H1 (cell line): ENCODE results near the gene CCDC107. TPM values are rescaled to one million over a fixed set of nuclear protein-coding genes. Genes with fewer than 3 reads are reported as not detected.

Experiments
- CTCF ChIA-PET: fragments of 300-600 bp; sonication (Branson Sonifier 250); formaldehyde crosslinking; loops from one replicate; lab custom pipeline; 2021; ENCODE audit not compliant: partially characterized antibody; lab: Charles Lee
- POLR2A ChIA-PET: fragments of 300-600 bp; sonication (Branson Sonifier 250); formaldehyde crosslinking; loops from one replicate; lab custom pipeline; 2021; ENCODE audit warnings: inconsistent platforms; ENCODE audit not compliant: partially characterized antibody; lab: Charles Lee
- DNase-seq, 2 experiments: peaks; one replicate each; pipeline versions ENCODE4 v3.0.0 to v3.0.0-alpha.2; 2010 to 2022; ENCODE audit warnings: low spot score in 2 of 2, low read depth in 1 of 2, mixed read lengths in 1 of 2
- FAIRE-seq: peaks from 2 replicates; lab custom pipeline; 2011; peaks lifted over from hg19 to GRCh38; lab: Jason Lieb, UNC
- H2AFZ ChIP-seq: 2 replicates; pipeline ENCODE4 v1.8.1; 2012; ENCODE audit warnings: low read length, inconsistent platforms
- H2AK5ac ChIP-seq: 2 replicates; pipeline ENCODE4 v1.6.1; 2013; ENCODE audit warnings: low read depth, low read length
- H2BK120ac ChIP-seq: replicated peaks from 2 replicates; pipeline ENCODE3; 2013; ENCODE audit warnings: low read depth, low read length, inconsistent platforms
- H2BK12ac ChIP-seq: 2 replicates; pipeline ENCODE4 v1.6.1; 2013; ENCODE audit warnings: low read depth, low read length
- H2BK15ac ChIP-seq: 2 replicates; pipeline ENCODE4 v1.6.1; 2013; ENCODE audit warnings: low read length
- H2BK20ac ChIP-seq: 2 replicates; pipeline ENCODE4 v1.6.1; 2013; ENCODE audit warnings: low read length
- H2BK5ac ChIP-seq: 2 replicates; pipeline ENCODE4 v1.6.1; 2013; ENCODE audit warnings: low read depth, low read length
- H3K14ac ChIP-seq: 2 replicates; pipeline ENCODE4 v1.6.1; 2013; ENCODE audit warnings: inconsistent platforms; ENCODE audit not compliant: insufficient read length
- H3K18ac ChIP-seq: 2 replicates; pipeline ENCODE4 v1.6.1; 2013; ENCODE audit warnings: low read length; ENCODE audit errors: extremely low read depth
- H3K23ac ChIP-seq: 2 replicates; pipeline ENCODE4 v1.6.1; 2013; ENCODE audit warnings: inconsistent platforms; ENCODE audit not compliant: insufficient read length
- H3K23me2 ChIP-seq: 2 replicates; pipeline ENCODE4 v1.6.1; 2013; ENCODE audit warnings: low read depth, low read length
- H3K27ac ChIP-seq: 2 replicates; pipeline ENCODE4 v1.6.1; 2011; ENCODE audit warnings: low read depth, low read length, inconsistent platforms
- H3K27me3 ChIP-seq, 4 experiments: replicated peaks in 1 of 4; 1 replicate in 1 of 4; 2 replicates in 3 of 4; pipeline versions ENCODE4 v1.6.1 to v1.8.1; 2011 to 2013; ENCODE audit warnings: low read length in 3 of 4, mild to moderate bottlenecking in 3 of 4, inconsistent platforms in 2 of 4, mixed read lengths in 2 of 4, moderate library complexity in 1 of 4; ENCODE audit not compliant: control insufficient read depth in 3 of 4, insufficient read depth in 3 of 4; ENCODE audit errors: extremely low read depth in 1 of 4
- H3K36me3 ChIP-seq, 4 experiments: 2 replicates each; pipeline versions ENCODE4 v1.6.1 to v1.8.1; 2011 to 2013; ENCODE audit warnings: mild to moderate bottlenecking in 4 of 4, low read length in 3 of 4, moderate library complexity in 2 of 4, control low read depth in 1 of 4, inconsistent platforms in 1 of 4; ENCODE audit not compliant: insufficient read depth in 4 of 4, control insufficient read depth in 2 of 4
- H3K4ac ChIP-seq: replicated peaks from 2 replicates; pipeline ENCODE3; 2013; ENCODE audit warnings: low read length, low read depth, mixed read lengths, inconsistent platforms; ENCODE audit not compliant: insufficient read length
- H3K4me1 ChIP-seq, 4 experiments: replicated peaks in 1 of 4; 1 replicate in 1 of 4; 2 replicates in 3 of 4; pipeline versions ENCODE4 v1.6.1 to v1.8.1; 2011 to 2013; ENCODE audit warnings: low read length in 3 of 4, inconsistent platforms in 2 of 4, mixed read lengths in 1 of 4; ENCODE audit not compliant: insufficient read depth in 4 of 4, control insufficient read depth in 3 of 4
- H3K4me2 ChIP-seq, 2 experiments: 2 replicates each; pipeline versions ENCODE4 v1.6.1 to v1.8.1; 2011 to 2013; ENCODE audit warnings: low read depth in 2 of 2, low read length in 2 of 2, control low read depth in 1 of 2, inconsistent platforms in 1 of 2, mild to moderate bottlenecking in 1 of 2; ENCODE audit not compliant: insufficient read depth in 1 of 2
- H3K4me3 ChIP-seq, 4 experiments: fragments of 200-600, 300-600 bp in 1 of 4; sonication (generic), shearing (Covaris generic), sonication (Bioruptor Twin) in 1 of 4; 2 replicates each; pipeline versions ENCODE4 v1.5.1 to v1.8.1; 2011 to 2016; ENCODE audit warnings: low read length in 4 of 4, low read depth in 3 of 4, control low read depth in 2 of 4, inconsistent platforms in 2 of 4, mild to moderate bottlenecking in 2 of 4, mixed read lengths in 1 of 4, moderate library complexity in 1 of 4; ENCODE audit not compliant: insufficient read depth in 2 of 4; ENCODE audit errors: extremely low read depth in 1 of 4
- H3K56ac ChIP-seq: replicated peaks from 2 replicates; pipeline ENCODE3; 2013; ENCODE audit warnings: low read depth, mild to moderate bottlenecking, mixed read lengths, low read length, inconsistent platforms; ENCODE audit not compliant: insufficient read length
- H3K79me1 ChIP-seq: 2 replicates; pipeline ENCODE4 v1.6.1; 2013; ENCODE audit warnings: low read depth, low read length, control low read depth
- H3K79me2 ChIP-seq, 2 experiments: 2 replicates each; pipeline versions ENCODE4 v1.6.1 to v1.8.1; 2012 to 2013; ENCODE audit warnings: low read length in 2 of 2, mild to moderate bottlenecking in 2 of 2, inconsistent platforms in 1 of 2; ENCODE audit not compliant: insufficient read depth in 2 of 2, control insufficient read depth in 1 of 2
- H3K9ac ChIP-seq, 4 experiments: replicated peaks in 1 of 4; 1 replicate in 1 of 4; 2 replicates in 3 of 4; pipeline versions ENCODE4 v1.6.1 to v1.8.1; 2011 to 2013; ENCODE audit warnings: low read depth in 3 of 4, low read length in 3 of 4, control low read depth in 2 of 4, mild to moderate bottlenecking in 2 of 4, moderate library complexity in 2 of 4, inconsistent platforms in 1 of 4; ENCODE audit errors: extremely low read depth in 1 of 4
- H3K9me3 ChIP-seq, 2 experiments: 2 replicates each; pipeline versions ENCODE4 v1.6.1 to v1.8.1; 2012 to 2013; ENCODE audit warnings: mild to moderate bottlenecking in 2 of 2, moderate library complexity in 2 of 2, control low read depth in 1 of 2, inconsistent platforms in 1 of 2, low read depth in 1 of 2, low read length in 1 of 2, mixed read lengths in 1 of 2; ENCODE audit not compliant: insufficient read depth in 2 of 2
- H4K20me1 ChIP-seq, 2 experiments: replicated peaks in 1 of 2; 2 replicates each; pipeline versions ENCODE3 to v1.8.1; 2011 to 2013; ENCODE audit warnings: inconsistent platforms in 2 of 2, low read length in 2 of 2, mild to moderate bottlenecking in 1 of 2; ENCODE audit not compliant: insufficient read depth in 2 of 2, control insufficient read depth in 1 of 2
- H4K5ac ChIP-seq: 2 replicates; pipeline ENCODE4 v1.6.1; 2013; ENCODE audit warnings: low read length, low read depth, mixed read lengths, inconsistent platforms; ENCODE audit not compliant: insufficient read length
- H4K8ac ChIP-seq: 2 replicates; pipeline ENCODE4 v1.8.0; 2013; ENCODE audit warnings: mild to moderate bottlenecking, moderate library complexity, low read length, inconsistent platforms; ENCODE audit not compliant: insufficient read depth; ENCODE audit errors: extremely low read depth
- H4K91ac ChIP-seq: replicated peaks from 2 replicates; pipeline ENCODE3; 2013; ENCODE audit warnings: low read length, mixed read lengths, inconsistent platforms; ENCODE audit not compliant: insufficient read length
- RFX5 ChIP-seq: IDR thresholded peaks from 2 replicates; pipeline ENCODE4 v1.6.1; 2011; ENCODE audit warnings: low read depth, low read length, improper control_type of control experiment, borderline replicate concordance
- RNF2 ChIP-seq: fragments of 200-900, 300-1000 bp; sonication (generic); IDR thresholded peaks from 2 replicates; pipeline ENCODE4 v1.7.1; 2016; ENCODE audit warnings: borderline replicate concordance, low read depth, mild to moderate bottlenecking, antibody characterized with exemption, low read length; ENCODE audit not compliant: poor library complexity, severe bottlenecking; ENCODE audit errors: missing control alignments
- WGBS, 2 experiments: shearing (Covaris generic) in 1 of 2; methylation state at CpG; one replicate each; pipeline versions ENCODE4 v1.1.6 to v1.1.7; 2013 to 2015; ENCODE audit warnings: low lambda C conversion rate in 2 of 2, mixed read lengths in 2 of 2, inconsistent platforms in 1 of 2, low coverage in 1 of 2, missing lambda C conversion rate in 1 of 2; ENCODE audit not compliant: insufficient replicate concordance in 2 of 2, insufficient coverage in 1 of 2, insufficient read length in 1 of 2; ENCODE audit errors: extremely low coverage in 1 of 2, missing lambda C conversion rate in 1 of 2; 5-methylcytosine and 5-hydroxymethylcytosine counted together
- polyA plus RNA-seq, 7 experiments: library from polyadenylated mRNA; depleted of rRNA in 3 of 7; stranded (reverse) in 5 of 7; unstranded in 2 of 7; fragments of >200 nt in 5 of 7; fragments of 200-250 nt in 2 of 7; gene quantifications; 1 replicate in 5 of 7; 2 replicates in 1 of 7; 4 replicates in 1 of 7; pipeline versions ENCODE4 v1.2.1 to v1.2.3, GENCODE V29; 2011 to 2013; ENCODE audit warnings: missing spikeins in 2 of 7, mixed read lengths in 2 of 7
- total RNA-seq: library from RNA; stranded (reverse); fragmentation: NEBNext Ultra II Directional; extraction: Animal tissue kit (Norgen Biotek cat#: 25700); gene quantifications from 2 replicates; pipeline ENCODE4 v1.2.1, GENCODE V29; 2021

The CCDC107 gene
- total and polyA plus RNA-seq, 2 of the 8 experiments (the other 6 are each of a cell fraction or from before 2014, with no cell fraction given) = 8.2 to 9.0 TPM

DNA sequence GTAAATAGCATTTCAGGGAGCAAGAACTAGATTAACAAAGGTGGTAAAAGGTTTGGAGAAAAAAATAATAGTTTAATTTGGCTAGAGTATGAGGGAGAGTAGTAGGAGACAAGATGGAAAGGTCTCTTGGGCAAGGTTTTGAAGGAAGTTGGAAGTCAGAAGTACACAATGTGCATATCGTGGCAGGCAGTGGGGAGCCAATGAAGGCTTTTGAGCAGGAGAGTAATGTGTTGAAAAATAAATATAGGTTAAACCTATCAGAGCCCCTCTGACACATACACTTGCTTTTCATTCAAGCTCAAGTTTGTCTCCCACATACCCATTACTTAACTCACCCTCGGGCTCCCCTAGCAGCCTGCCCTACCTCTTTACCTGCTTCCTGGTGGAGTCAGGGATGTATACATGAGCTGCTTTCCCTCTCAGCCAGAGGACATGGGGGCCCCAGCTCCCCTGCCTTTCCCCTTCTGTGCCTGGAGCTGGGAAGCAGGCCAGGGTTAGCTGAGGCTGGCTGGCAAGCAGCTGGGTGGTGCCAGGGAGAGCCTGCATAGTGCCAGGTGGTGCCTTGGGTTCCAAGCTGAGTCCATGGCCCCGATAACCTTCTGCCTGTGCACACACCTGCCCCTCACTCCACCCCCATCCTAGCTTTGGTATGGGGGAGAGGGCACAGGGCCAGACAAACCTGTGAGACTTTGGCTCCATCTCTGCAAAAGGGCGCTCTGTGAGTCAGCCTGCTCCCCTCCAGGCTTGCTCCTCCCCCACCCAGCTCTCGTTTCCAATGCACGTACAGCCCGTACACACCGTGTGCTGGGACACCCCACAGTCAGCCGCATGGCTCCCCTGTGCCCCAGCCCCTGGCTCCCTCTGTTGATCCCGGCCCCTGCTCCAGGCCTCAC, 15.3 kb downstream of the CCDC107 start, which contains the start of gene CA9:
CA9 (plus strand) TSS at position 797 of the 893 bp plus-strand sequence; CDS start at position 829, 32 bp downstream.
- Histone ChIP-seq H3K56ac (no peak within 1 kb of the TSS), H2BK5ac (no peak within 1 kb of the TSS), H2BK12ac (no peak within 1 kb of the TSS), H4K20me1 (no peaks in the 10 kb centered on the region), H3K9me3 (no peaks in the 10 kb centered on the region), H2AK5ac (peak within 1 kb of the TSS; percentile 82; the same call in 1 of the 2 replicates), H3K27me3 (peaks cover 0 to 3% (median 3%) of the 10 kb centered on the region in 4 experiments; a peak in 4 of 7 replicates), H3K79me1 (no peaks in the 10 kb centered on the region), H4K5ac (no peak within 1 kb of the TSS), H3K4ac (no peak within 1 kb of the TSS), H4K8ac (no peak within 1 kb of the TSS; the same call in 1 of the 2 replicates), H2AFZ (no peak within 1 kb of the TSS), H3K14ac (no peak within 1 kb of the TSS), H3K4me2 (peak within 1 kb of the TSS in 1 of 2 experiments; percentile 91; a peak in 1 of 4 replicates), H3K18ac (no peak within 1 kb of the TSS), H3K79me2 (no peaks in the 10 kb centered on the region), H3K4me3 (no peak within 1 kb of the TSS), H3K36me3 (no peaks in the 10 kb centered on the region), H3K23me2 (peaks cover 2% of the 10 kb centered on the region; the same call in 1 of the 2 replicates), H3K4me1 (peaks cover 0 to 12% (median under 1%) of the 10 kb centered on the region in 4 experiments; a peak in 5 of 7 replicates), H2BK15ac (peak within 1 kb of the TSS; percentile 31; the same call in 1 of the 2 replicates), H3K9ac (no peak within 1 kb of the TSS), H2BK120ac (no peak within 1 kb of the TSS), H3K27ac (no peak within 1 kb of the TSS), H4K91ac (no peak within 1 kb of the TSS), H2BK20ac (no peak within 1 kb of the TSS), H3K23ac (no peak within 1 kb of the TSS)
- TF ChIP-seq RNF2 (no peak), RFX5 (no peak)
- WGBS, 2 experiments = 89% methylated on average over 8 of the region's 10 CpGs; no CpG with 5 or more reads in 1 of the 2 experiments
- ChIA-PET CTCF (interaction anchor here (0.6 to 6.3 kb wide), 5 partner anchors 9 to 95 kb away, joined by 3 to 77 read pairs (median 3); partner anchors contain the start of genes ARHGEF39, CCDC107 and RMRP), POLR2A (interaction anchor here (1.6 to 7.6 kb wide), 6 partner anchors 8 to 22 kb away, joined by 5 to 63 read pairs (median 18); partner anchors contain the start of genes ARHGEF39, CCDC107, RMRP and TPM2)
- DNase-seq (no peak), FAIRE-seq (no peak)
